Choroid plexus epithelial cell (primary cell): Measurements from ENCODE around the gene THBS4.
"Not testable (repeated sequence)": the region's sequence is repeated elsewhere in the genome, so short reads cannot be mapped to it uniquely, and the experiment has no call there.

Experiments
- DNase-seq: peaks from one replicate; pipeline ENCODE4 v3.0.0-alpha.2; 2010; ENCODE audit warnings: low read depth
- H3K4me3 ChIP-seq: 2 replicates; pipeline ENCODE4 v1.5.1; 2011; ENCODE audit warnings: low read depth, mild to moderate bottlenecking, control low read depth, low read length, moderate library complexity
- TF ChIP-seq, protein P1 (sequence below): conservative IDR thresholded peaks from 2 replicates; pipeline ENCODE4 v1.5.1; 2011; ENCODE audit warnings: low read depth, mild to moderate bottlenecking, control low read depth, inconsistent platforms, low read length, moderate library complexity

THBS4 gene

DNA sequence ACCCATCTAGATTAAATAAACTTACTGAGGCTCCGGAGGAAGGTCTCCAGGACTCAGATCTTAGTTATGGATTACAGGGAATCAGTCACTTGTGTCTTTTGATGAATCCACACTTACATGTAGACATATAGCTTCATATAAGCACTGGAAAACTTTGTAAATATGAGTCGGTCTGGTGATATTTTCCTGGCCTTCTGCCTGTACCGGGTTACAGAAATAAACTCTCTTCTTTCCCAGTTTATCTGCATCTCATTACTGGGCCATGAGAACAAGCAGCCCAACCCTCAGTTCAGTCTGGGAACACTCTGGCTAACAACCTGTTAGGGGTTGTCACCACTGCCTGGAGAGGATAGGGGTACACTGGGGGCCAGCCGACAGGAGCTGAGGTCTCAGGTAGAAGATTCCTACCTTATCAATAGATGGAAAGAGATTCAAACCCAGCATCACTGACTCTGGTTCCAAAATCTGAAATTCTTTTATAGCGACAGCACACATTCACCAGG, 59.1 kb downstream of the THBS4 start:
- TF ChIP-seq, protein P1, sequence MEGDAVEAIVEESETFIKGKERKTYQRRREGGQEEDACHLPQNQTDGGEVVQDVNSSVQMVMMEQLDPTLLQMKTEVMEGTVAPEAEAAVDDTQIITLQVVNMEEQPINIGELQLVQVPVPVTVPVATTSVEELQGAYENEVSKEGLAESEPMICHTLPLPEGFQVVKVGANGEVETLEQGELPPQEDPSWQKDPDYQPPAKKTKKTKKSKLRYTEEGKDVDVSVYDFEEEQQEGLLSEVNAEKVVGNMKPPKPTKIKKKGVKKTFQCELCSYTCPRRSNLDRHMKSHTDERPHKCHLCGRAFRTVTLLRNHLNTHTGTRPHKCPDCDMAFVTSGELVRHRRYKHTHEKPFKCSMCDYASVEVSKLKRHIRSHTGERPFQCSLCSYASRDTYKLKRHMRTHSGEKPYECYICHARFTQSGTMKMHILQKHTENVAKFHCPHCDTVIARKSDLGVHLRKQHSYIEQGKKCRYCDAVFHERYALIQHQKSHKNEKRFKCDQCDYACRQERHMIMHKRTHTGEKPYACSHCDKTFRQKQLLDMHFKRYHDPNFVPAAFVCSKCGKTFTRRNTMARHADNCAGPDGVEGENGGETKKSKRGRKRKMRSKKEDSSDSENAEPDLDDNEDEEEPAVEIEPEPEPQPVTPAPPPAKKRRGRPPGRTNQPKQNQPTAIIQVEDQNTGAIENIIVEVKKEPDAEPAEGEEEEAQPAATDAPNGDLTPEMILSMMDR: no peak
- DNase-seq: peak; percentile 10
- no peak overlapping the region for H3K4me3 ChIP-seq

DNA sequence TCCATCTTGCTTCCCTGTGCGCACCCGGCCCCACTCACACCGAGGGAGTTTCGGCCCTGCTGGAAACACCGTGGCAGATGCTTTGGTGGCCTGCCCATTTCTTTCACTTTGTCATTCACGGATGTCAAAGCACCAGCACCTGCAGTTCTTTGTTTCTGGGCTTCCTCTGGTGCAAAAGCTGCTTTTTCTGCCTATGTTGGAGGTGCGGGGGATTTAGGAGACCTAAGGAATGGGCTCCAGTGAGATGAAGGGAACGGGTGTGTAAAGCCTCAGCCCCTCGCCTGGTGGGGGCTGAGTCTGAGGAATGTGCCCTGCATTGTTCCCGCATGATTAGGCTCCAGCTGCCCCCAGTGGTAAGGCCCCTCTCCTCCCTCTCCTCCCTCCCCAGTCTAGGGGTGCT, 62.3 kb downstream of the THBS4 start:
- H3K4me3 ChIP-seq: no peak overlapping the region
- no peak for DNase-seq
- TF ChIP-seq, protein P1: no peak

DNA sequence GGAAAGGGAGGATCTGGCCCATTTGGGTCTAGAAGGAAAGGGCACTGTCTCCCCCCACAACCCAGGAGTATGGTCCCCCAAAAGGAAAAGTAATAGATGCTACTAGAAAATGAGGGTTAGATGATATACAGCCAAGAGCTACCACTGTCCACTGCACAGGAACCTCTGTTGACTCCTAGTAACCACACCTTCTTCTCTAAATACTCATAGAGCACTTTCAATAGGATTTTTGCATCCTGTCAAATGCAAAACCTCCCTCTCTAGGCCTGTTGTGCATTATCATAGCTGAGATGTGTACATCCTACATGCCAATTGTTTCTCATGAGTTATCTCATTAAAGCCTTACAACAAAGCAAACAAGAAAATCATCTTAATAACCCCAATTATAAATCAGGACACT, 66.8 kb downstream of the THBS4 start:
- TF ChIP-seq, protein P1: no peak
- no peak overlapping the region for H3K4me3 ChIP-seq
- no peak for DNase-seq

DNA sequence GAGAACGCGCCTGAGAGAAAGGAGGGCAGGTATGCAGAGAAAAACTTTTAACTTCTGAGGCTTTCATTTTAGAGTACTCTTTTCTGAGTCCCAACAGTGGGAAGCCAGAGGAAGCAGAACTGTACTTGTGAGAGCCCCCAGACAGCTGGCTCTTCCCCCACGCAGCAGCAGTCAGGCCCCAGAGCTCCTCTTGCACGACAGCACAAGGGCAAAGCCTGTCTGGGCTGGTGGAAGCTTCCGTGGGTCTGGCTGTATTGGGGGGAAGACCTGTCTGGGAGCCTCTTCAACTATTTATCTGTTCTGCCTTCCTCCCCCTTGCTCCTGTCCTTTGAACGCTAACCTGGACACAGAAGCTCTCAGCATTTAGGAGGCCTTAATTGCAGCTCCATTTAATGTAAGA, 68.2 kb downstream of the THBS4 start:
- DNase-seq: no peak
- no peak overlapping the region for H3K4me3 ChIP-seq
- TF ChIP-seq, protein P1: no peak

DNA sequence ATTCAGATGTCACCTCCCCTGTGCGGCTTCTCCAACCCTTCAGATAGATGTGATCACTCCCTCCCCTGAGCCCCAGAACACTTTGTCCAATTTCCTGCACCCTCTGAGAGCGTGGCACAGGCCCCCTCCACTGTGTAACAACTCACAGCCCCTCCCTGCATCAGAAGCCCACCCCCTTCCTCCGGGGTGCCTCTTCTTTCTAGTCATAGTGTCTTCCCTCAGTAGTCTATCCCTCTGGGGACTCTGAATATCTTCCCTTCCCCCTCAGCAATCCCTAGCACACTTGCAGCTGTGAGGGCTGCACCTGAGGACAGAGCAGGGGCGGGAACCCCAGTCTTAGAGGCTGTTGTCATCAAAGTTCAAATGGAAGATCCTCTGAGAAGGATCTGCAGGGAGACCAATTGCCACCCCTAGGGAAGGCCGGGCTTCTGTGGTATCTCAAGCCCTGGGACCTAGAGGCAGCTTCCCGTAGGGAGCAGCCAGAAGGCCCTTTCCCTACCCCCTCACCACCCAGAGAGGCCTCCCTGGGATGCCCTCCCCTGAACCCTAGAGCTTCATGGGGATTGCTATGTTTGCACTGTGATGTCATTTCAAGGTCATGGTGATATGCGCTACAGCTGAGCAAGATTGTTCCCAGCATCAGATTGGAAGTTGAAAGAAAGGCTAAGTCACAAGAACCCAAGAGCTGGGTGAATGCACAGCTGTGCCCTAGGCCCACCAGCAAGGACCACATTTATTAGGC, 70.7 kb downstream of the THBS4 start:
- H3K4me3 ChIP-seq: no peak overlapping the region
- no peak for DNase-seq
- TF ChIP-seq, protein P1: no peak

DNA sequence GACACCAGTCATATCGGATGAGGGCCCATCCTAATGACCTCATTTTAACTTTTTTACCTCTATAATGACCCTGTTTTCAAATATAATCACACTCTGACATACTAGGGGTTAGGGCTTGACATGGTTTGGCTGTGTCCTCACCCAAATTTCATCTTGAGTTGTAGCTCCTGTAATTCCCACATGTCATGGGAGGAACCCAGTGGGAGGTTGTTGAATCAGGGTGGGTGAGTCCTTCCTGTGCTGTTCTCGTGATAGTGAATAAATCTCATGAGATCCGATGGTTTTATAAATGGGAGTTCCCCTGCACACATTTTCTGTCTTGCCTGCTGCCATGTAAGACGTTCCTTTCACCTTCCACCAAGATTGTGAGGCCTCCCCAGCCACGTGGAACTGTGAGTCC, 71.8 kb downstream of the THBS4 start:
- TF ChIP-seq, protein P1: no peak
- no peak for DNase-seq
- no peak overlapping the region for H3K4me3 ChIP-seq

DNA sequence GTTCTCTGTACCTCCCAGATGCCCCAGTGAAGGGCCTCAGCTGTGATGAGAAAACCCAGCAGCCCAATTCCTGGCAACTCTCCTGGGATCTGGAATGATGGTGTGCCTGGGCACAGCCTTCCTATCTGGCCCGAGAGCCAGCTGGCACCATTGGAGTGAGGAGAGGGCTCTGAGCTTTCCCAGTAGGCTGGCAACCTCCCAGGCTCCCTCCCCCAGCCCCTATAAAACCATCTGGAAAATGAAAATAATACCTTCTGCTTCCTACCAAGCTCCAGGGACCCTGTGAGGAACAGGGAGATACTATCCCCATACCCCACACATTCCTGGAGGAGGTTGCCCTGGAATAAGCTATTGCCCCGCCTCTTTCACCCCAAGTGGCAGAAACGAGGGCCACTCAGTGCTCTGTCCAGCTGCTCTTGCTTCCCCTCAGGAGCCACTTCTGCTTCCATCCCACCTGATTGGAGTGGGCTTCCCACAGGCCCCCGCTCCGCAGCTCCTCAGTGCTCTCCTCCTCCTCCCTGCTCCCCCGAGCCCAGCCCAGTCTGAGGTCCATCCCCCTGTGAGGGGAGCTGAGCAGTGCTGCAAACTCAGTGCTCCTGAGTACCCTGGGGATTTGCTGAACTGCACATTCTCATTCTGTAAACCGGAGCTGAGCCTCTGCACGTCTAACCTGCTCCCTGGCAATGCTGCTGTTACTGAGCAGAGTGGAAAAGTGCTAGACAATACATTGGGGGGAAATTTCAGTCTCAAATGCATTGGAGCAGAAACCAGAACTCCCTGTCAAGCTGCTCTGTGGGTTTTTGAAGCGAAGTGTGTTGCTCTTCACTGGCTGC, 74.7 kb downstream of the THBS4 start:
- no peak for DNase-seq
- TF ChIP-seq, protein P1: no peak
- no peak overlapping the region for H3K4me3 ChIP-seq

DNA sequence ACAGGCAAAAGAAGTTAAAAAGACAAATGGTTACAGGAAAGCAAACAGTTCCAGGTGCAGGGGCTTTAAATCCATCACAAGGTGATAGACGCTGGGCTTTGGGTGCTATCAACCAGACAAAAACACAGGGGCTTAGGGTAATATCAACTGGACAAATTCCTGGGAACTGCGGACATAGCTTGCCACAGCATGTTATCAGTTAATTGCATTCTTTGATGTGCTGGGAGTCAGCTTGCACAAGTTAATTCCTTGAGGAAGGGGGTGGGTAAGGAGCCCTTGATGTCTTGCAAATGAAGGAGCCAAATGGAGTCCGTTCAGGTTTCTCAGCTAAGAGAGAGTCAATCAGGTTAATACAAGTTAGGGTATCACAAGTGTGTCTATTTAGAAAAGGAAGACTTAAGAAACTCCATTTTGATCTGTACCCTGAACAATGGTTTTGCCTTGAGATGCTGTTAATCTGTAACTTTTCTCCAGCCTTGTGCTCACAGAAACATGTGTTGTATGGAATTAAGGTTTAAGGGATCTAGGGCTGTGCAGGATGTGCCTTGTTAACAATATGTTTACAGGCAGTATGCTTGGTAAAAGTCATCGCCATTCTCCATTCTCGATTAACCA, 76.3 kb downstream of the THBS4 start:
- not testable (repeated sequence) for H3K4me3 ChIP-seq, DNase-seq
